Stimulated activated CD4-positive, alpha-beta T cell treated with anti-CD3 and anti-CD28 coated beads, Interleukin-12 subunit alpha, Interleukin-12 subunit beta, amount 100 ng/mL, for 48 hours (primary cell): ENCODE results near the gene NMT2.
"Not testable (repeated sequence)": the region's sequence is repeated elsewhere in the genome, so short reads cannot be mapped to it uniquely, and the experiment has no call there.

Experiments used
- DNase-seq, 3 donors: peaks; one replicate each; pipeline ENCODE4 v3.0.0-alpha.2; 2020; ENCODE audit warnings: low read depth in 2 of 3, low spot score in 1 of 3

Gene NMT2

GRCh38 chr10:15168291-15168785 lies at the start of gene NMT2:
TSS of gene NMT2 (minus strand) at chr10:15168693. CDS start at chr10:15168612, 81 bp downstream.
- DNase-seq: peak in 2 of 3 donors; percentile 6 to 18

GRCh38 chr10:15216700-15217099 lies 48.2 kb upstream of the NMT2 start:
- no peak for DNase-seq

- DNase-seq: no peak
Measured at GRCh38 chr10:15214237-15214636, 45.7 kb upstream of the NMT2 start.

GRCh38 chr10:15213461-15213861 lies 45.0 kb upstream of the NMT2 start:
- no peak for DNase-seq

GRCh38 chr10:15211464-15211979 lies 43.0 kb upstream of the NMT2 start:
- DNase-seq: no peak

- no peak for DNase-seq
Measured at GRCh38 chr10:15210521-15210920, 42.0 kb upstream of the NMT2 start.

- peak; percentile 63 to 87 (median 72) for DNase-seq
Measured at GRCh38 chr10:15209827-15210509, 41.5 kb upstream of the NMT2 start.

- DNase-seq: no peak
Measured at GRCh38 chr10:15208221-15208620, 39.7 kb upstream of the NMT2 start.

GRCh38 chr10:15207410-15207809 lies 38.9 kb upstream of the NMT2 start:
- not testable (repeated sequence) for DNase-seq

- no peak for DNase-seq
Measured at GRCh38 chr10:15202639-15203038, 34.1 kb upstream of the NMT2 start.

GRCh38 chr10:15202301-15202621 lies 33.8 kb upstream of the NMT2 start:
- not testable (repeated sequence) for DNase-seq

GRCh38 chr10:15201589-15202300 lies 33.3 kb upstream of the NMT2 start:
- DNase-seq: no peak

GRCh38 chr10:15200626-15201025 lies 32.1 kb upstream of the NMT2 start:
- no peak for DNase-seq

GRCh38 chr10:15197911-15198310 lies 29.4 kb upstream of the NMT2 start:
- DNase-seq: no peak

- DNase-seq: no peak
Measured at GRCh38 chr10:15197276-15197675, 28.8 kb upstream of the NMT2 start.

- no peak for DNase-seq
Measured at GRCh38 chr10:15196021-15196834, 27.7 kb upstream of the NMT2 start.

- DNase-seq: no peak
Measured at GRCh38 chr10:15189133-15189885, 20.8 kb upstream of the NMT2 start.

GRCh38 chr10:15188603-15189002 lies 20.1 kb upstream of the NMT2 start:
- DNase-seq: no peak

- no peak for DNase-seq
Measured at GRCh38 chr10:15183689-15184481, 15.4 kb upstream of the NMT2 start.
